Transverse colon (tissue), 3 donors: Measurements from ENCODE around the gene TAF1A.

Experiments used
- CTCF ChIP-seq, 5 experiments: fragments of 200-600 bp in 3 of 5; fragments of 450-650 bp in 2 of 5; sonication (generic) in 3 of 5; IDR thresholded peaks; 1 replicate in 2 of 5; 2 replicates in 3 of 5; pipeline ENCODE4 v1.5.1; 2016 to 2017; ENCODE audit warnings: antibody characterized with exemption in 5 of 5, inconsistent platforms in 3 of 5, mild to moderate bottlenecking in 2 of 5, moderate library complexity in 1 of 5
- EP300 ChIP-seq: sonication (generic); formaldehyde crosslinking; IDR thresholded peaks from one replicate; pipeline ENCODE4 v1.6.1; 2017; ENCODE audit warnings: antibody characterized with exemption, low read depth
- POLR2A ChIP-seq: fragments of 450-650 bp; IDR thresholded peaks from one replicate; pipeline ENCODE4 v1.6.1; 2016; ENCODE audit warnings: antibody characterized with exemption, mild to moderate bottlenecking, moderate library complexity

DNA sequence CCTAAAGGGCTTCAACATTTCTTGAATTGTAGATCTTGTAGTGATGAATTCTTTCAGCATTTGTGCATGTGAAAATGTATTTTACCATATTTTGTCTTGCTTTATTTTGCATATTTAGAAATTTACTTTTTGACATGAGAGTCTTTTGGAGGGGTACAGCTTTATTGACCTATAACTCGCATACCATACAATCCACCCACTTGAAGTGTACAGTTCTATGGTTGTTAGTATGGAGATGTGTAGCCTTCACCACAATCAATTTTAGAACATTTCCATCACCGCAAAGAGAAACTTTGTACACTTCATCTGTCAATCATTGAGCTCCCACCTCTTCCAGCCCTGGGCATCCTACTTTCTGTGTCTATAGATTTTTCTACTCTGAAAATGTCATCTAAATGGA lies 21.0 kb upstream of the TAF1A start:
- TF ChIP-seq CTCF (IDR thresholded peaks at IDR 0.05) (no peak), EP300 (no peak), POLR2A (no peak)
